Stimulated activated CD8-positive, alpha-beta memory T cell treated with anti-CD3 and anti-CD28 coated beads, Interleukin-7, amount 100 ng/mL, for 24 hours (primary cell): ENCODE data around the gene CCDC71L.

Source experiments
- DNase-seq: peaks from one replicate; pipeline ENCODE4 v3.0.0-alpha.2; 2020; ENCODE audit warnings: low read depth

Gene CCDC71L

DNA sequence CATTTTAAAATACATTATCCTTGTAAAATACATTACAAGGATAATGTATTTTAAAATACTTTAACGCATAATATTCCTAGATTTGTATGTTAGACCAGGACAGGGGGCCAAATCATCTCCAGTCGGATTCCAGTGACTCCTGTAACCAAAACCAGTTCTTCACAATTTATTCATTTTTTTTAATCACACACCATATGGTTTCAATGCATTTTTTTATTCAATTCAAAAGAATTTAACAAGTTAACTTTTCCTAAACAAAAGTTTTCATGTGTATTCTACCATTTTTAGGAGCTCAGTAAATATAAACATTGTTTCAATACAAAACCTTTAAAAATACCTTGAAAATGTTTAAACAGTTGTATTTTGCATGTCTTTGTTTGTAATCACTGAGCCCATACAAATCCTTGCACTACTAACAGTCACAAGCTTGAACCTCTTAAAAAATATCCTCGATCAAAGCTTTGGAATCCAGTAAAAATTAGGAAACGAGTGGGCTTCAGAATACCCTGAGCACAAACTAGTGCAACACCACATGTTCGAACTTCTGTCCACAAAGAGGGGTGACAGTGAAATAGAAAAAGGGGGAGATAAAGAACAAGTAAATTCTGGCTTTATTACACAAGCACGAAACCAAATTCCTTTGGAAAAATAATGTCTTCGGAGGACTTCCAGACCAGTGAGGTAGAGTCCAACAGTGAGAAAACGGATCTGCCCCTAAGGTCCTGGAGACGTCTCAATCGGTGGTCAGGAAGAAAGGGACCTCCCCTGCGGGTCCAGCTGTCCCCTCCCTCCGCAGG is 1.6 kb downstream of the CCDC71L start:
- no peak for DNase-seq

DNA sequence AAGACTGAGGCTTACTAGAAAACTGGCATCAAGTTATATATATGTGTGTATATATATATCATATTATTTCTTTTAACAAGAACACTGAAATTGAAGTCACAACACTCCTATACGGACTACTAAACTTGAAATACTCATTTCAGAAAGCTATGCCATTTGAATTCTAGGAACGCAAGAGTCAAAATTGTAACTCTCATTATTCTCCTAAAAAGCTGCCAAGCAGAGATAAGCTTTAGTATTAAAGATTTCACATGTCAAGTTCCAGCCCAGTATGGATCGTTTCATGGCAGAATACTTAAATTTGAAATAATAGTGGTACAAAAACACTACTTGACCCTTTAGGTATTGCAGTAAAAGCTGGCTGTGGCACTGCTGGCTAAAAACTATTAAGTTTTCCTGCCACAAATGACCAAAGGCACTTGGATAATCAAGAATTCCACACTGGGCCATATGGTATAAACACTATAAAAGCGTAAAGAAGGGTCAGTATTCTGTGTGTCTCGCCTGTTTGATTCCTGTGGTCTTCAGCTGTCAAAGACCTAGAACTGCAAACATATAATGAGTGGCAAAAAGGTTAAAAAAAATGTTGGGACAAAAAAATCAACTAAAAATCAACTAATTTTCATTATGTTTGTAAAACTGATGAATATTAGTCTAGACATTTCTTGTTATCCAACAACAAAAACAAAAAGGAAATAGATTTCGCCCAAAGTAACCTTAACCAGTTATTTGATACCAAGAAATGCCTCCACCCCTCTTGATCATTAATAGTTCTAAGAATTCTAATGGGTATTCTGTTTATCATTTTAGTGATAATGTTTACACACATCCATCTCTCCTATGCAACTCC is 2.4 kb downstream of the CCDC71L start:
- no peak for DNase-seq

DNA sequence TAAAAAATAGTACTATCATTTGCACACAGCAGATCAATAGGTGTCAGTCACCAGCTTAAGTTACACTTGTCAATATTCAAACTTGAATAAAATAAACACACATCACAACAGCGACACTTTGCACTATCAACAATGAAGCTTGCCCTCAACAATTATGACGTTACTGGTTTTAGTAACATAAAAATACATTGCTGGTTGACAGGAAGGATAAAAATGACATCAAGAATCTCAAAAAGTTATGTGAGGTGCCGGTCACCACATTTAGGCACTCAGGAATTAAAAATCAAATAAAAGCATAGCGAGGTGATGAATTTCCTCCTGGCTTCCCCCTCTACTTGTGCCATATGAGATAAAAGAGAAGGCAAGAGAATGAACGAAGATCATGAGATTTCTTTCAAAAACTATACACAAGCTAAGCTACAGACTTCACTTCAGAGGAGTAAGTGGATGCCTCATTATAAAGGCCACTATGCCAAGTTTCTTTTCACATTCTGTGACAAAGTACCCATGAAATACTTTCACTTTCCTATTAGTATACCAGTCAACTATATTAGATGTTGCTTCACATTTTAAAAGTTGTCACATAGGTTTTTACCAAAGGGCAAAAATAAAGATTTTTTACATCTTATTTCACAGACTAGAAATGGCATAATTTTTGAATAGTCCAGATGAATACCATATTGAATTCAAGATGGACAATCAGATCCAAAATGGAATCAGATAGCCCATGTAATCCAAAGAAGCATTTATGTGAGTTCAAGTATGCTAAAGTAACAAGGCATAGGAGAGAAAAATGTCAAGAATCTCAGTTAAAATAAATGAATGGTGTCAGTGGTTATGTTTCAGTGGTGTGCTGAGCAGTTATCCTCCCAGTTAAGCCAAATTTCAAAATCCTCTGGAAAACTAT is 3.6 kb downstream of the CCDC71L start:
- no peak for DNase-seq

DNA sequence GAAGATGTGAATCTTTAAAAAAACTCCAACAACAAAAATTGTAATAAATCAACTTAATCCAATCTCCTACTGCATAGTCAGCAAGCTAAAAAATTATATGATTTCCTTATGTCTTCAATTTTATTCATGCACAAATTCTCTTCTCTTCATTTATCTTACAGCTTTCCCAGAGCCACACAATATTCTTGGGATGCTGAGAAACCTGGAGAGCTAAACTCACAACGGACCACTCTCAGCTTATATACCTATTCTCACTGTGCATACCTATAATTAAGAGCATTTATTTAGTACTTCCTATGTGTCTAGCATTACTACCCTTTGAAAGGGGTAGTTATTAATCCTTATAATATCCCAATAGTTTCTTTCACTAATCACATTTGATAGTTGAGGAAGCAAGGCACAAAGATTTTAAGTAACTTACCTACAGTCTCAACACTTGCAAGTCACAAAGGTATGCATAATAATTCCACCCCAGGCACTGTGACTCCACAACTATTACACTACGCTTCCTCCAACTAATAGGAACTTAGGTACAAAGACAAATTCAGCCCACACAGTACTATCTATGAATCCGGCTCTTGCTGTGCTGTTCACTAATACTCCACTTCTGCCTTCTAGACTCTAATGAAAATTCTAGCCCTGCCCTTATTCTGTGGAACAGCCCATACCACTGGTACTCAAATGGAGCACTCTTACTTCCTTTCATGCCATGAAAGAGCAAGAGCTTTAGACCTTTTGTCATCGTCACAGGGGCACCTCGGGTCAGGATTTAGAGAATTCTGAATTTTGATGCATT is 5.1 kb downstream of the CCDC71L start:
- no peak for DNase-seq

DNA sequence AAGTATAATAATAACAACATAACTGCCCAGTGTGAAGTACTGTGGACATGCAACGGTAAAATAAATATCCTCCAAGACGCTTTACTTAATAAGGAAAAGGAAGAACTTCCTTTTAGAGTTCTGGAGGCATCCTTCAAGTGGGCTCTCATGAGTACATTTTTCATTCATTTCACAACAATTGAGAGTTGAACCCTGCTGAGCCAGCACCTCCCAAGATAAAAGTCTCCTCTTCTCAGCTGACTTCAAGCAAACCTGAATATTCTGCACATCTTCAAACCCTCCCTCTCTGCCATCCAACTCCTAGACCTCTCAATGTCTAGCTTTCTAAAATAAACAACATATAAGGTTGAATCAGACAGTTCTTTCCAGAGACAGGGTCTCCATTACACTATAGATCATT is 7.5 kb downstream of the CCDC71L start:
- no peak for DNase-seq

DNA sequence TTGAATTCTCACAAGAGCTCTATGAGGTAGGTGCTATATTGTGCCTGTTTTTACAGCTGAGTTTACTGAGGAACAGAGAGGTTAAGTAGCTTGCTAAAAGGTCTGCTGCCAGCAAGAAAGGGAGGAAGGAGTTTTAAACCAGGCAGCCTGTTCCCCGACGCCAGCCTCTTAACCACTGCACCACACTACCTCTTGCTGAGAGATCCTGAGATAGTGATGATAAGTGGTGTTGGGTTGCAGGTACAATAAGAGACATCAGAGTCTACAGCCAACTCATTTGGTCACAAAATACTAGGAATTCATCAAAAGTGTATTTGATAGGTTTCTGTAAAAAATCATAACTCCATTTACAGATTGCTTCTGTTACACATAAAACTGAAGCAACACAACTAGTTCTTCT is 8.0 kb downstream of the CCDC71L start:
- DNase-seq = no peak

DNA sequence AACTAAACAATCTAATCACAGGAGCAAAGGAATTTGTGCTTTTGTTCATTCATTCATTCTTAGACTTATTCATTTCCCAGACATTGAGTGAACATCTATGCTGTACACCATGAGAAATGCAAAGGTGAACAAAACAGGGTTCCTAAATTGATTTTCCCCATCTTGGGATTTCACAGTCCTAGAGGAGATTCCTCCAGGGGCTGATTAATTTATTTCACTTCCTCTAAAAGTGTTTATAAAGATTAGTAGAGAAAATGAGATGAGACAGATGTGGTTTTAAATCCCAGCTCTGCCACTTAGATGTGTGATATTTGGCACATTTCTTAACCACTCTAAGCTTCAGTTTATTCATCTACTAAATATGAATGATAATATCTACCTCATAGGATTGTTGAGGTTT is 8.9 kb downstream of the CCDC71L start:
- no peak for DNase-seq

DNA sequence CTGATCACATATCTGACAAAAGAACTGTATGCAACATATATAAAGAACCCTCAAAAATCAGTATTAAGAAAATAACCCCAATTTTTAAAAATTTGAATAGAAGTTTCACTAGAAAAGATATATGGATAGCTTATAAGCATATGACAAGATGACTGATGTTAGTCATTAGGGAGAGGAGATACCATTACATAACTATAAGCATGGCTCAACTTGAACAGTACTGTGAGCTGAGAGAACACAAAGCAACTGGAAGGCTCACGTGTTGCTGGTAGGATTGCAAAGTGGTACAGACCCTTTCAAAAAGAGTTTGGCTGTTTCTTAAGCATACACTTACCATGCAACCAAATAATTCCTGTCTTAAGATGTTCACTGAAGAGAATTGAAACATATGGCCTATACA is 14.7 kb downstream of the CCDC71L start:
- DNase-seq = no peak

DNA sequence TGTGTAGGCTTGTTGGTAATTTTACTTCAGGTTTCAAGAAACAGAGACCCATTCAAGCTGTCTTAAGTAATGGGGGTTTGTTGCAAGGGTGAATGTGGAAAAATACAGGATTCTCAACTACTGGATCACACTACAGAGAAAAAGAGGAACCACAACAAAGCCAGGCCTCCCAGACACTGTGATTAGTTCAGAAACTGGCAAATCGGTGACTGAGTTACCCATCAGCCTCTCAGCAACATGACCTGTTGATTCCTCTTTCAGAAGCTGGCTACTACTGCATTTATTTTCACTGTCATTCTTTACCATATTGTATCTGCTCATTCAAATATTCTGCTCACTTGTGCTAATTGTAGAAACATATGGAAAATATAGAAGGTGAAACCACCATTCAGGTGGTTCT is 16.0 kb downstream of the CCDC71L start:
- DNase-seq = no peak

DNA sequence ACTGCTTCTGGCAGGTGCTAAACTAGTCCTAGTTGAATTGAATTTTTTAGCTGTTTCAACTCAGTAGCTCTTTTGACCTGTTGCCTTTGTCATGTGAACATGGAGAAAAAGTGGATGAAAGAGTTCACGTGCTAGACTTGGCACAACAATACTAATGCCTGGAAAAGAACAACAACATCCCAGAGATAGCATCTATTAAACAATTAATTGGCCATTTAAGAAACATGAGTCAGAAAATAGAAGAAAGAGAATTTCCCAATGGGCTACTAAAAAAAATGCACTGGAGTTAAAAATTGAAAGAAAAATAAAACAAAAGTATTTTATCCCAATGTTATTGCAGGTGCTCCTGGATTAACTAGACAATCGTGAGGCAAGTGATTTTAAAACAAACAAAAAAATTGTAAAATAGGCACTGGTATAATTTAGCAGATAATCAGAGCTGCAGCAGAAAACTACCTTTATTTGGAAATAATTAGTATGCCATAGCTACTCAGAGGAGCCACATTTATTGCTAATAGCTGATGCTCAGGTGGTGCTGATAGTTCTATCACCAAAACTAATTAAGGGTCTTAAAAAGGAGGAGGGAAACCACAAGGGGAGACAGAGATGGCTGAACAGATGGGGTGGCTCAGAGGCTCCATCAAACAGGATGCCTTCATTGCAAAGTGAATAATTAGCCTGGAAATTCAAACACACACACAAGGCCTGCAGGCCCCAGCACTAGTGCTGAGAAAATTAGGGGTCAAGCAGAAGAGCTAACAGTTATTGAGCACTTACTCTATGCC is 17.6 kb downstream of the CCDC71L start:
- DNase-seq = no peak

DNA sequence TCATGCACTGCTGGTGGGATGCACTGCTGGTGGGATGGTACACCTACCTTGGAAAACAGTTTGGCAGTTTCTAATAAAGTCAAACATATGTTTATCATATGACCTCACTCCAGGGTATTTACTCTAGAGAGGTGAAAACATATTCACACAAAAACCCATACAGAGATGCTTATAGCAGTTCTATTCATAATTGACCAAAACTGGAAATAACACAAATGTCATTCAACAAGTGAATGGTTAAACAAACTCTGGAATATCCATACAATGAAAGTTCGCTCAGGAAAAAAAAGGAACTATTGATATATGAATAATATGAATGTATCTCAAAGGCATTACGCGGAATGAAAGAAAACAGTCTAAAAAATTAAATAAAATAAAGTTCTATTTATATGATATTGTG is 19.5 kb downstream of the CCDC71L start:
- no peak for DNase-seq

DNA sequence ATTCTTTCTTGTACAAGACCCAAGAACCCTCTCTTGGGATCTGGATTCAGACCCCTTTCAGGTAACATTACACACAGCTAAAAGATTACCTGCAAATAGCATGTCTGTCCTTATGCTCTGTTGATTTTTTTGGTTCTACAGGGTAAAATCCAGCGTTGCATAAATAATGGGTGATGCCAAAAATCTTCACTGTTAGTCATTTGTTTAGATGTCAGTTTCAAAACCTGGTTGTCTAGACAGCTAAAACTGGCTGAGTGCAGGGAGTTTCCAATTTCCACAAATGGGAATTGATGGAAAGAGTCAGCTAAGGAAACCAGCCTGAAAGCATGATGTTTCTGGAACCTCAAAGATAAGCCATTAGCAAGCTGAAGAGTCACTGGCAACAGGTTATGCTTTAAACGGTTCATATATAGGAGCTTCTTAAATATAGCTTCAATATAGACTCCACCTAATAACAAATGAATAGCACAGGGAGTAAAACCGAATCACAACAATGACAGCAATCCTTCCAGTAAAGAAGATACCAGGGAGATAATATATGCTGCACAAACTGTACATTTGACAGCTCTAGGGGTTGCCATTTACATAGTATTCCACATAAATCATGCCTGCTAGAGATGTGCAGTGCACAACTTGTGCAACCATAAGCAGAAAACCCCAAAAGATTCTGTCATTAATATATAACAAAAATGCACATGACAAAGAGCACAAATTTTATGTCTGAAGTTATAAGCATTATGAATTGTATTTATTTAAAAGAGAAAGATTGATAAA is 20.4 kb downstream of the CCDC71L start:
- no peak for DNase-seq

DNA sequence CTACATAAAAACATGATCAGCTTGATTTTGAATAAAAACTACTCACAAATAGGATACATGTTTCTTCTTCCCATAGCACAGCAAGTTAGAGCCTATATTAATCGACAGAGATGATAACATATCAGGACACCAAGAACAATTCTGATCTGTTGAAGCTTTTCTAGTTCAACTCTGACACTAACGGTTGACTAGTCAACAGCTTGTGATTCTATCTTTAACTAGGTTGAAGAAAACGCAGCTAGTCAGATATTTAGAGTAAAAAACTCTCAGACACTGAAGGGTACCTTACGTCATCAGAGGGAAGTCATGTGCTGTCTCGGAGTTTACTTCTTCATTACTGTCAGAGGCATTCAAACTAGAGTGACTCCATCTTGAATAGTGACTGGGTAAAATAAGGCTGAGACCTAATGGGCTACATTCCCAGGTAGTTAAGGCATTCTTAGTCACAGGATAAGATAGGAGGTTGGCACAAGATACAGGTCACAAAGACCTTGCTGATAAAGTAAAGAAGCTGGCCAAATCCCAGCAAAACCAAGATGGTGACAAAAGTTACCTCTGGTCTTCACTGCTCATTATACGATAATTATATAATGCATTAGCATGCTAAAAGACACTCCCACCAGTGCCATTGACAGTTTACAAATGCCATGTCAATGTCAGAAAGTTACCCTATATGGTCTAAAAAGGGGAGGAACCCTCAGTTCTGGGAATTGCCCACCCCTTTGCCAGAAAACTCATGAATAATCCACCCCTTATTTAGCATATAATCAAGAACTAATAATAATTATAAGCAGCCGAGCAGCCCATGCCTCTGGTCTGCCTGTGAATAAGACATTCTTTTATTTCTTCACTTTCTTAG is 21.3 kb downstream of the CCDC71L start:
- no peak for DNase-seq

DNA sequence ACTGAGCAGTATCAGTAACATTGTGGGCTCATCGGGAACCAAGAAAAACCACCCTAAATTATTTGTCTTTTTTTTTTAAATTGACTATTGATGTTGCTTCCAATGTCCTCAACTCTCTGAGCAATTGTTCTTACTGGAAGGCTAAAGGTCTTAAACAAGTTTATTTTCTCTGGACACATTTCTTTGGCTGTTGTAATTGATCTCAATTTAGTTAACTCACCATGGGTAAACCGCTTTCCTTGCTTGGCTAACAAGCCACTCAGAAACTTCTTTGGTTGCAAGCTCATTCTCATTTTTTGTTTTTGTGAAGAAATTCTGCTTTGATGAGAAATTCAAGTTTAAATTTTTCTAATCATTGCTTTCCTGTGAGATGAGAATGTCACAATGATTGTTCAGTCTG is 25.5 kb downstream of the CCDC71L start:
- no peak for DNase-seq

DNA sequence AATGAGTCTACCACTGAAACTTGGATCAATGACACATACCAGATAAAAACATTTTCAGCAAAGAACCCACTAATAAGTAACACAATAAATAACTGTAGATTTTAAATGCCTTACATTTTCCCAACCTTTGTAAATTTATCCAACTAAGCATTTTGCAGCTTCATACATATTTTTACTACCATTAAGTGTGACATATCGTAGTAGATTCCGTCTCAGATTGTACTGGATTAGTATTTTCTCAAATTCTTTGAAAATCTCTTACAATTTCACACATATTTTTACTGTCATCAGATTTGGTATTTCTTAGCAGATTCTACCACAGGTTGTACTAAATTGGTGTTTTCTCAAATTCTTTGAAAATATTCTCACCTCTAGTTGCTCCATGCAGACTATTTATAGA is 26.0 kb downstream of the CCDC71L start:
- DNase-seq = no peak

DNA sequence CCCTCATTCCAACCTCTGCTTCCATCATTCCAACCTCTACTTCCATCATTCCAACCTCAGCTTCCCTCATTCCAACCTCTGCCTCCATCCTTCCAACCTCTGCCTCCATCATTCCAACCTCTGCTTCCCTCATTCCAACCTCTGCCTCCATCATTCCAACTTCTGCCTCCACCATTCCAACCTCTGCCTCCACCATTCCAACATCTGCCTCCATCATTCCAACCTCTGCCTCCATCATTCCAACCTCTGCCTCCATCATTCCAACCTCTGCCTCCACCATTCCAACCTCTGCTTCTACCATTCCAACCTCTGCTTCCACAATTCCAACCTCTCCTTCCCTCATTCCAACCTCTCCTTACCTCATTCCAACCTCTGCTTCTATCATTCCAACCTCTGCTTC is 30.3 kb downstream of the CCDC71L start:
- DNase-seq = no peak

DNA sequence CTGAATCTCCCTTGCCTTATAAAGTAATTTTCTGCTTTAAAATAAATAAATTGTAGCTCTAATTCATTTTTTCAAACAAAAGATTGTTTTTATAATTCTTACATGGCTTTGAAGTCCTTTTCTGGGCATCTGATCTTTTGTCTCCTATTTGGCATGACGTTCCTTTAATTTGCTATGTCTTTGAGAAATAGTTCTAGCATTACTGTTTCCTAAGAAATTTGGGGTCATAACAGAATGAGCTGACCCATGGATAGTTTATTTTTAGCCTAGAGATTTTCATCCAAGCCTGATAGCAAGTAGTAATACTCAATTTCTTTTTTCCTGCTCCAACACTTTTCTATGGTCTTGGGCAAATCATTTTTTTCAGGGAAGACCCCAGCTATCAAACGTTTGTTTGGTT is 31.4 kb downstream of the CCDC71L start:
- no peak for DNase-seq

DNA sequence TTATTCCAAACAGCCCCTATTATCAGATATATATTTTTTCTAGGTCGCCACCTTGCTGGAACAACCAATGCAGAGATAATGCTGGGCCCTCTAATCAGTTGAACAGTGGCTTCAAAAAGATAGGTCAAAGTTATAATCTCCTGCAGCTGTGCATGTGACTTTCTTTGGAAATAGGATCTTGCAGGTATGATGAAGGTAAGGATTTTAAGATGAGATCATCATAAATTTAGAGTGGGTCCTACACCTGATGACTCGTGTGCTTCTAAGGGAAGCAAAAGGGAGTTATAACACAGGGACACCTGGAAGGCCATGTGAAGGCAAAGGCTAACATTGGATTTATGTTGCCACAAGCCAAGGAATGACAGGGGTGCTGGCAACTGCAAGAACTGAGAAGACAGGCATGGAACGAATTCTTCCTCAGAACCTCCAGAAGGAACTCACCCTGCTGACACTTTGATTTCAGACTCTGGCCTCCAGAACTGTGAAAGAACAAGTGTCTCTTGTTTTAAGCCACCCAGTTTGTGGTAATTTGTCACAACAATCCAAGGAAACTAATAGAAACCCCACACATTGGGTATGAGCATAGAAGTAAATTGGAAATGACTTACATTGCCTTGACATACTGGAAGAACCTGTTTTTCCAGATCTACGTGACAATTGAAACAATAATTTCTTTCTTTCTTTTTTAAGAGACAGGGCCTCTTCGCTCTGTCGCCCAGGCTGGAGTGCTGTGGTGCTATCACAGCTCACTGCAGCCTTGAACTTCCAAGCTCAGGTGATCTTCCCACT is 34.4 kb downstream of the CCDC71L start:
- no peak for DNase-seq
